Thyroid gland (tissue), 4 donors: ENCODE results near the gene LMNB1.

Source experiments
- POLR2A ChIP-seq, 2 donors: fragments of 450-650 bp; IDR thresholded peaks; one replicate each; pipeline ENCODE4 v1.6.1; 2017; ENCODE audit warnings: antibody characterized with exemption in 2 of 2, mild to moderate bottlenecking in 2 of 2, moderate library complexity in 1 of 2
- TF ChIP-seq, protein P1 (sequence below), 6 experiments: fragments of 200-600 bp in 3 of 6; fragments of 450-650 bp in 3 of 6; sonication (generic) in 3 of 6; IDR thresholded peaks; one replicate each; pipeline ENCODE4 v1.5.1; 2016 to 2019; ENCODE audit warnings: antibody characterized with exemption in 6 of 6, mild to moderate bottlenecking in 2 of 6, inconsistent platforms in 1 of 6, moderate library complexity in 1 of 6

DNA sequence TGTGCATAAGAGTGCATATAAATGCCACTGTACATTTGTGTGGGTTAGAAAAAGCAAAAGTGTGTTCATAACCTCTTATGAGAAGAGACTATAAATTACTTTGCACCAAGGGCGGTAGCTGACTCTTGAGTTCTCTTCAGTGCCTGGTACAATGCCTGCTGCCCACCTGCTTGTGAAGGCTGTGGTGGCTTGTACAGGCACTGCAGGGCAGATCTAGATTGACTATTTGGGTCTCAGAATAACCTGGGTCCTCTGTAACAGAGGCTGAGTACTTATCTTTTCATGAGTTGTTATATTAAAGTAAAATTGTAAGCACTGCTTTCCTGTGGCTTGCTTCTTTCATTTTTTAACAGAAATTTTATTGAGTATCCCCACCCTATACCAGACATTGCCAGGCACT is 22.8 kb downstream of the LMNB1 start:
- TF ChIP-seq, protein P1, sequence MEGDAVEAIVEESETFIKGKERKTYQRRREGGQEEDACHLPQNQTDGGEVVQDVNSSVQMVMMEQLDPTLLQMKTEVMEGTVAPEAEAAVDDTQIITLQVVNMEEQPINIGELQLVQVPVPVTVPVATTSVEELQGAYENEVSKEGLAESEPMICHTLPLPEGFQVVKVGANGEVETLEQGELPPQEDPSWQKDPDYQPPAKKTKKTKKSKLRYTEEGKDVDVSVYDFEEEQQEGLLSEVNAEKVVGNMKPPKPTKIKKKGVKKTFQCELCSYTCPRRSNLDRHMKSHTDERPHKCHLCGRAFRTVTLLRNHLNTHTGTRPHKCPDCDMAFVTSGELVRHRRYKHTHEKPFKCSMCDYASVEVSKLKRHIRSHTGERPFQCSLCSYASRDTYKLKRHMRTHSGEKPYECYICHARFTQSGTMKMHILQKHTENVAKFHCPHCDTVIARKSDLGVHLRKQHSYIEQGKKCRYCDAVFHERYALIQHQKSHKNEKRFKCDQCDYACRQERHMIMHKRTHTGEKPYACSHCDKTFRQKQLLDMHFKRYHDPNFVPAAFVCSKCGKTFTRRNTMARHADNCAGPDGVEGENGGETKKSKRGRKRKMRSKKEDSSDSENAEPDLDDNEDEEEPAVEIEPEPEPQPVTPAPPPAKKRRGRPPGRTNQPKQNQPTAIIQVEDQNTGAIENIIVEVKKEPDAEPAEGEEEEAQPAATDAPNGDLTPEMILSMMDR (IDR thresholded peaks at IDR 0.05) = no peak
- TF ChIP-seq POLR2A (IDR thresholded peaks at IDR 0.05) = no peak
